GM19468 (cell line): ENCODE data around the gene RBFOX1.

Source experiments
- ATAC-seq: cut with Tn5 transposase; IDR thresholded peaks from one replicate; pipeline ENCODE4 v1.9.1; 2021; ENCODE audit warnings: mild to moderate bottlenecking, moderate library complexity, moderate number of reproducible peaks; ENCODE audit not compliant: unreplicated experiment; ENCODE audit errors: extremely low read depth

The RBFOX1 gene

DNA sequence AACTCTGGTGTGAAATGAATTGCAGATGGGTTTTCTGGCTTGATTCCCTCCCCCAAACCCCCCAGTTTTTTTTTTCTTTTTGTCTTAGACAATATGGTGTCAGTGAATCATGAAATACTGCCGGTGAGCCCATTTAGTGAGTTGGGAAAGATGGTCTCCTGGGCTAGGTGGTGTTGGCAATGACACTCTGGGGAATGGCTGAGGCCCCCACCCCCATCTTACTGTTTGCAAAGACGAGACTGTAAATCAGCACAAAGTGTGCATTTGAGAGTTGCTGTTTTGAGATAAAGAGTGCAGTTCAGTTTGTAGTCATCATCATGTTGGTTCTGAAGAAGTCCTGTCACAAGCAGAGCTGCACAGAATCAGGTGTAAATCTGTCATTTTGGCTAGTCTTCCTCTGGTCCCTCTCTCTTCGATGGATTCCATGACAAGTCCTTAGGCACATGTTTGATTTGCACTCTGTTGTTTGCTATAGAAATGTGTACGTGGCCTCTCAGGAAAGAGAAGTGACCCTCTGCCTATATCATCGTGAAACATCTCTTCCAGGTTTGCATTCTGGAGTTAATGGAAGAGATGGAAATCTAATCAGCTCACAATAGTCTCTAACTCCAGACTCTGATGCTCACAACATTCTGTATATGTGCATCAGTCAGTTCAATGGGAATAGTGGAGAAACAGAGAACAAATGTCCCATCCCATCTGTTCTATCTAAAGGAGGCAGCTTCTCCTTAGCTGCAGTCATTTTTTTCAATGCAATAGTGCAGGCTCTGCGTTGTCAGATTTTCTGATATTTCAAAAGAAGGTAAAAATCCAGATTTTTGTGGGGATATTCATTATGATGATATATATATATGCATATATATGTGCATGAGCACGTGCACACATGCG, 34.6 kb downstream of the RBFOX1 start:
- no peak for ATAC-seq

DNA sequence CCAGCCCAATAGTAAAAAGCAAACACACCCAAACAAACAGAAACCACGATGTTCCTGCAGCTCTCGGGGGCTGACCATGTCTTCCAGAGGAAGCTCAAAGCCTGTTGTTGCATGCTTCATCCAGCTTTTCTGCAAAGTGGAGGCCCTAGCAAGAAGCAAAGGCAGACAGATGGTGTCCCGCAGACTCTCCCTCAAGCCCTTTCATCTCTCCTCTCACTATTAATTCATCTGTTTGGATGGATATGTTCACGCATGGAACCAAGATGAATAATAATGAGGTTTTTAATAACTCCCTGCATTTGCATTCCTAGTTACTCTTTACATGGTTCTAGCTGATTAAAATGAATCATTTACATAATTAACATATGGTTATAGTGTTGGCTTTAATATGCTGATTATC, 36.6 kb downstream of the RBFOX1 start:
- no peak for ATAC-seq

DNA sequence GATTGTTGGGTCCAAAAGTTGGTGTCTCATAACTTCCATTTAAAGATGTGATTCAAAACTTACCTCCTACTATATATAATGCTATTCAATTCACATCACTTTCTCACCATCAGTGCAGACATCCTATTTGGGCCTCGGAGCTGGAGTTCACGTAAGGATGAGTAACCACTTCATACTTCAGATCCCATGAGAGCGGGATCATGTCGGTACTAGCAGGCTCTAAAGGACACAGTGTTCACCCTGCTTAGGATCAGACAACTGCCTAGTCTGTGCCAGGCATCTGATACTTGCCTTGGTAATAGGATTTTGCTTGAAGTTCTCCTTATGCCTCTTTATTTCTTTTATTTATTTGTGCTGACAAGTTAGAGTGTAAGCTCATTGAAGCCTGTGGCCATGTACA, 39.5 kb downstream of the RBFOX1 start:
- ATAC-seq: no peak

DNA sequence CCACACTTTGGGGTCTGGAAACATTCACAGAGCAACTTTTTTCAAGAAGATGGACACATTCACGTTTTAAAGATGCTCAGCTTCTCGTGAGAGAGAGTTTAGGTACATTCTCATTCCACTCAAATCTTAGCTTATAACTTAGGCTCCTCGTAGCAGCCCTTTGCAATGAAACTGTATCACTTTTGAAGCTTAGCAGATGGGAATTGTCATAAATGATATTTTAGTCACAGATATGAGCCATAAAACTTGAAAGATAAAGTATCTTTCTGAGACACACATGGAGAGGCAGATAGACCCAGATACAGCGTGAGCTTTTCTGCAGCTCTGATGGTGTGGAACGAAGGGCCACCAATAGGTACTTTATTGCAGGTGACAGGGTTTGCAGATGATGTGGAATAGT, 41.1 kb downstream of the RBFOX1 start:
- no peak for ATAC-seq

DNA sequence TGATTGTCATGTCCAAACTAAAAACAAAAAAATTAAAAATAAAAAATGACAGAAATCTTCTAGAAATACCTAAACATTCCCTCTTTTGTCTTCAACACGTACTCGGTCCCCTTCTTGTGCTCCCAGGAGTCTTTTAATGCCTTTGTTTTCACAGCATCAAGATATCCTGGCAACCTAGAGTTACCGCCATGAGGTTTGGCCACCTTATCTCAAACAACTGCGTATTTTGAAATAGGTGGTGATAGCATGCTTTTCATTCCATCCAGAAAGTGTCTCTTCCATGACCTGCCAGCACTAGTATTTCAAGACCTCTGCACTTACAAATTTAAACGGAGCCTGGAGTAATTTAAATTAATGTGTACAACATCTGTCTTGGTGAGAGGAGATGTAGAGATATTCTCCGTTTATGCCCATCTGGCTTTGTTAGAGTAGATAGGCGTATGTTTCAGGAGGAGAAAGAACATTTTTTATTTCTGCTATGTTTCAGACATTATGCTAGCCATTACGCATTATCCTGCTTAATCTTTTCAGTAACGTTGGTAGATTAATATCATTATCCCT, 42.0 kb downstream of the RBFOX1 start:
- no peak for ATAC-seq

DNA sequence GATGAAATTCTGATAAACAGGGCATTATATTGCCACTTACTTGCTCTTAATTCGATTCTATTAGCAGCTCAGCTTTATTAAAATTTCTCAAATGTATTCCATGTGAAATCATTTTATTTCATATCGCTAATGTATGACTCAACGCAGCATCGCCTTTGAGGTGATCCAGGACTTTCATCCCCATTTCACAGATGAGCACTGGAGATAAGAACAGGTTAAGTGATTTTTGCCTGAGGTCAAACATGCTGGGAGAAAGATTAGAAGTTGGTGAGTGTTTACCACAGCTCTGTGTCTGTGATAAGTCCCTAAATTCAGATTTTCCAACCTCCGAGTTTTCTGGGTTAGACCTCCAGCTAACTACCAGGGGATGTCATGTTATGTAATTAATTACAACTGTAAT, 43.6 kb downstream of the RBFOX1 start:
- ATAC-seq: no peak

DNA sequence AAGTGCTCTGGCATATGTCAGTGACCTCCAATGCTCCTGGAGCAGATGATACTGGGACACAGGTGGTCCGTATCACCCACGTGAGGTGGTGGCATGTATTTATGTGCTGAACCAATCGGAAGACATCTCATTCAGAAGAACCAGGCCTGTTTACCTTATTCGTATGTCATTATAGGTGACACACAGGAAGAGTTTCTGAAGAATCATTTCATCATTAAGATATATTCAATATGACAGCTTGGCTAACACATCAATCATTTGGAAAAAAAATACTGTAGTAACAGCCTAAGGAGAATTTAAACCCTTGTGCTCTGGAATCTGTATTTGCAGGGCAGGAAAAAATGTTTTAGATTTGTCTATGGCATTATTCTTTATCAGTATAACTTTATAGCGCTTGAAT, 44.6 kb downstream of the RBFOX1 start:
- no peak for ATAC-seq

DNA sequence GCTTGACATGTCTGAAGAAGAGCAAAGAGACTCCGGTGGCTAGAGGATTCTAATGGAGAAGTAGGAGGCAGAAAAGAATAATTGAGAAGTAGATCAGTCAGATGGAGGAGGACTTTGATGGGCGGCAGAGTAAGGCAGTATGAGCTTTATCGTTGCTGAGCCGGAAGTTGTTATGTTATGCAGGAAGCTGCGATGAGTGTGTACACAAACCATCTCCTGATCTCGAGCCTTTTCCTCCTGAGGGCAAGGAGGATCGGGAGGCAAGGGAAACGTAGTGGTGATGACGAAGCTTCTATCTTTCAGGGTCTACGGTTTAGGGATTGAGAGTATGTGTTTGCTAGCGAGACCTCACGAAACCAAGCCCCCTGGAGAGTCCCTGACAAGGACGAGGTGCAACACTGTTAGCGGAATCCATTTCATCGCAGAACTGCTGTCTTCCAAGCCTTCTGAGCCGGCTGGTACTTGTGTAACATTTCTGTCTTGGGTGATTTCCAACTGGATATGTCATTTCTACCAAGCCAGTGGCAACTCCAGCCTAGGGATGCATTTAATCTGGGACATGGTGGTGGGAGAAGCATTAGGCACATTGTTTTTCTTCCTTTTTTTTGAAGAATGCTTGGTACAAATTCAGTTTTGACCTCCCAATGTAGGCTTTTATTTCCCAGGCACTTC, 45.5 kb downstream of the RBFOX1 start:
- no peak for ATAC-seq

DNA sequence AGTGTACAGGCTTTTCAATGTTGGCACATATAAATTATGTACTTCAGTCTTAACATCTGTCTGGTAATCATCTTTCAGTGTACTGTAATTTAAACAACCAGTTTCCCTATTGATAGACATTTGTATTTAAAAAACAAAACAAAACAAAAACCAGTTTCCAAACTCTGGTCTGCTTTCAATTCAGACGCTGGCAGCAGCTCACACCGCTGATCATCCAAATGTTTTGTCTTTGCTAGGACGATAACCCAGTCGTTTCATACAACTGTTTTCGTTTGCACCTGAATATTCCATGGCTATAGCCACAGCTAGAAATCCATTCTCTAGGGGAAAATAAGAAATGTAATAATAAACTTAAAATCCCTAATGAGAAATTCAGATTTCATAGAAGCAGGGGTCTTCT, 47.8 kb downstream of the RBFOX1 start:
- no peak for ATAC-seq

DNA sequence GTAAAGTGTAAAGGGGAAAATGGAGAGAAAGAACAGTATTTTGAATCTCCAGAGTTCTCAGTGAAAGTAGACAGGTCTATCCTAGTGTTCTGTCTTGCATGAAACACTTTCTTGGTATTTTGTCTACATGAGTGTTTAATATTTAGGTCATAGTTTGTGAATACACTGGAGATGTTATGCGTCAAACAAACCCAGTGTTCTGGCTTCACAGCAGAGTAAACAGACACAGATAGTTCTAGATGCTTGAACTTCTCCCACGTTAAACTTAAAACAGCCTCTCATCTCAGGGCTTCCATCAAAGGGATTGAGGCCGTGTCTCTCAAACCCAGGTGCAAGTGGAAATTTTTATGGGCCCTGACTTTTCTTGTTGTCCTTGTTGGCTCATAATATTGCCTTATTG, 48.3 kb downstream of the RBFOX1 start:
- no peak for ATAC-seq

DNA sequence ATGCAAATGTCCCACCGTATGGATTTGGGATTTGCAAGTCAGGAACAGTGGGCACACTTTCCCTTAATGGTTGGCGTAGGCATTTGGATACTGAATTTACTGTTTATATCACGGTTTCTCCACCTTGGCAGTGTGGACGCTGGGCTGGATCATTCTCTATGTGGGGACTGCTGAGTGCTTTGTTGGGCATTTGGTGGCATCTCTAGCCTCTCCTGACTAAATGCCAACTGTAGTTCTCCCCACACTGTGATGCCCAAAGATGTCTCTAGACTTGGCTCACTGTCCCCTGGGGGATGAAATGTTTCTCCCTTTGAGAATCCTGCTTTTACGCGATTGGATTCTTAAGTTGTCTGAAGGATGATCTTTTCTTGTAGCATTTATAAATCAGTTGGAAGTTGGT, 49.0 kb downstream of the RBFOX1 start:
- no peak for ATAC-seq

DNA sequence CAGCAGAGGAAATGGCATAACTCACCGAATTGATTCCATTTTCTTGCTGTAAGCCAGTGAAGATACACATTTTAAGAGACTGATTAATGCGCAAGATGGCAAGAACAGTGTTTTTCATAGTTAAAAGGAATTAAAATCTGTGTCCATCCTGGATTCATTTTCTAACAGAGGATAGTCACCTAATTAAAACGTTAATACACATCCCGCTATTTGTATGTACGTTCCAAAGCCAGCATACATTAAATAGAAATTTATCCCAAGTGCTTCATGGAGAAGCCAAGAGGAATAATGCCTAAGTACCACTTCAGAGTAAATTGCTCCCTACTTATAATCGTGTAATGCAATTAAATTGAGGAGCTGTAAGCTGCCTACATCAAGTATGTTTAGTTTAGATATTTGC, 49.9 kb downstream of the RBFOX1 start:
- no peak for ATAC-seq

DNA sequence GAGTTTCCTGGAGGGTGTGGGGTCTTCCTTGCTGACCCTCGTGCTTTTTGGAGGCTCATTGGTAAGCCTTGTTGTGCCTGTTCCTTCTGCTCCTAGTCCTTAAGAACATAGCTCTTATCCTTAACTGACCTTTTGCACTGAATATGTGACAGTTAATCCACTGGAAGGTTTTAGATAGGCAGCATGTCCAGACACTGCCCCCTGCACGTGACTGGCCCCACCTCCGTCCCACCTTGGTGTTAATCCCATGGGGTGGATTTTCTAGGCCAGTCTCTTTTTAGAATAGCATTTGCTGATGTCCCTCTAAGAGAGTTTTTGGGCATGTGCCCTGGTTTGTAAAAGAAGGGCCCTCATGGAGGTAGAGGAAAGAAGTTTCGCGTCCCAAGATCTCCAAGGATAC, 58.3 kb downstream of the RBFOX1 start:
- no peak for ATAC-seq

DNA sequence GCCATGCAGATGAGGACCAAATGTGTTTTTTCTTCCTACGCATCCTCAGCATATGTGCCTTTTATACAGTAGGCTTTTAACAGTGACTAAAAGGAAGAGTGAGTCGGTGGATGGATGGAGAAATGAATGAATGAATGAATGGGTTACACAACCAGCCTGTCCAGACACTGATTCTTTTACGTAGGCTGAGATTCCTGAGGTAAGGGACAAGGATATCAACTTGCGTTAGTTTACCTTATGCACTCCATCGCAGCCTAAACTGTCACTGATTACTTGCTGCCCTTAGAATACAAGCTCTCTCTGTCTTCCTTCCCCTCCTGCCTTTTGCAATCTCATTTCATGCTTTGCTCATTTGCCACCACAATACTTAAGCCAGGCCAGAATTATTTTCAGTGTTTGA, 59.0 kb downstream of the RBFOX1 start:
- ATAC-seq: no peak

DNA sequence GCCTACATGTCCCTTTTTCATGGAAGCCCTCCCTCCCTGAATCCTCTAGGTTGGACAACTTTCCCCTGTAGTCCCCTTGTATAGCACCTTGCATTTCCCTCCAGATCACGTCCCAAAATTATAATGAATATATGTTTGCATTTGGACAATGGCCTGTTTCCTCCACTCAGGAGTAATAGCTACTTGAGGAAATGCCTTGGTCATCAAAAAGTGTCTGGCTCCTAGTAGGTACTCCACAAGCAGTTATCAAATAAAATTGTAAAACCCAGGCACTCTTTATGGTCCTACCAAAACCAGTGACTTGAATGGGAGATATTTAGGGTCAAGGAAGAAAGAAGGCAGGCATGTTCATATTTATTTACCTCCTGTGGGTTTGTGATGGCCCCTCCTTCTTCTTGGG, 59.6 kb downstream of the RBFOX1 start:
- no peak for ATAC-seq

DNA sequence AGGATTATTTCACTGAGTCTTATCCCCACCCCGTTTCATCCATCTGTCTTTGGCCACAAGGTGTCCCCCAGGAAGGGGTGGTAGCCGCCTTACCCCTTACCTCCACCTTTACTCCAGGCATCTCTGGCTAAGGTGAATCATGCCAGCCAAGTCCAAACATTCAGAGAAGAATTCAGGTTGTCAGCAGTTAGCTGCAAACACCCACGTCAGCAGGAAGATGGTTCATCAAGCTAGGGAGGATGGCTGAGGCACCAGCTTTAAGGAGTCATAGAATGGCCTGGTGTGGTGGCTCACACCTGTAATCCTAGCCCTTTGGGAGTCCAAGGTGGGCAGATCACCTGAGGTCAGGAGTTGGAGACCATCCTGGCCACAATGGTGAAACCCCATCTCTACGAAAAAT, 61.0 kb downstream of the RBFOX1 start:
- no peak for ATAC-seq

DNA sequence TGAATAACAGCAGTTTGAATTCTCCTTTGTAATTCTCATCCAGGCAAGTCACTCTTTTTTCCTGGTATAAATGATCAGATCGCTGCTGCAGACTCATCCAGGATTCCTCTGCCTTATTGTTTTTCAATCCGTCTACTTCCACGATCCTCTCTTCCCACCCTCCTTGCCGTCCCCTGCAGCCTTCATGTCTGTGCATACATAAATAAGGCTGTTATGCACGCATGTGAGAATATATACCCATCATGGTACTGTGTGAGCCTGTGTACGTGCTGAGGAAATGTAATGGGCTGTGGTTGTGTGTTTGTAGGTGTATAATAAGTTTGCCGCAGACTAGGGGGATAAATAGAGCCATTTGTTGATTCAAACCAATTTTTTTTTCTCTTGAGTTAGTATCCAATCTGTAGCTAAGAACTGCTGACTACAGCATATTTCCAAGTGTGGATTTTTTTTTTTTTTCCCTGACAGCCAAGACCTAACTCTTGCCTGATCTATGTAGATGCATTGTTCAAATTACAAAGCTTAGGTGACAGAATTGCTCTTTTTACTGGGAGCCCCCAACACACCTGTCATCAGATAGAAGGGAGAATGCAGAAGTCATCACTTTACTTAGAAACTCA, 62.2 kb downstream of the RBFOX1 start:
- no peak for ATAC-seq

DNA sequence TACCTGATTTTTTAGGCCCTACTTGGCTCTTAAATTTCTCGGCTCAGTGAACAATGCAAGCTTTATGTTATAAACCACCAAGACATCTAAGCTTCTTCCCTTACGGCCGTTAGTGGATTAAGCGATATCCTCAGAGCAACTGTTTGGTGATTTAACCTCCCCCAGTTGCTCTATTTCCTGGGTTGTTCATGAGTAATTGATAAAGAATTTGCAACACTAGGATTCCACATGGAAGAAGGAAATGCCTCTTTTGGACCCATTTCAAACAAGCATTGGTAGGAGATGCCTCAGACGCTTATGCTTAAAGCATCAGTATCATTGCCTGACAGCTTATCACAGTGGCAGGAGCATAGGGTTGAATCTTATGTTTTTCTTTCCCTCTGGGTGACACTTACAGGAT, 65.3 kb downstream of the RBFOX1 start:
- no peak for ATAC-seq

DNA sequence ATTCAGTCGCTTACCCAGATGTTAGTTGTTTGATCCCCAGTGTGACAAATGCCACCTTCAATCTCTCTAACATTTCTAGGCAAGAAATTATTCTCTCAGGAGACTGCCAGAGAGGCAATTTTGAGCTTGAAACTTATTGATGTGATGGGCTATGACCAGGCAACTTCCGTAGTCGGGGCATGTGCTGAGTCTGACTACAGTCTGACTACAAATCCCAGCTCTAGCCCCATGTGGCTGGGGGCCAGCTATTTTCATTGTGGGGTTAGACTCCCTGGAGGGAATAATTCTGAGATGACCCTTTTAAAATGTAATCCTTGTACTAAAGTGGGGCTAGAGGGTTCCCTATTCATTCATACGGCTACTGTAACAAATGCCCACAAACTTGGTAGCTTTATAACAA, 65.9 kb downstream of the RBFOX1 start:
- ATAC-seq: no peak

DNA sequence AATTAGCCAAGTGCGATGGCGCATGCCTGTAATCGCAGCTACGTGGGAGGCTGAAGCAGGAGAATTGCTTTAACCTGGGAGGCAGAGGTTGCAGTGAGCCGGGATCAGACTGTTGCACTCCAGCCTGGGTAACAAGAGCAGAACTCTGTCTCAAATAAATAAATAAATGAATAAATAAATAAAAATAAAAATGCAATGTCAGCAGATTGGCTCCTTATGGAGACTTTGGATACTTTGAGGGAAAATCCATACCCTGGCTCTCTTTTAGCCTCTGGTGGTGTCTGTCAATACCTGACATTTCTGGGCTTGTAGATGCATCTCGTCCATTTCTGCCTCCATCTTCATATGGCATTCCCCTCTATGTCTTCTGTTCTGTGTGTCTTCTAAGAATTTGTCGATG, 66.7 kb downstream of the RBFOX1 start:
- ATAC-seq: no peak
